HG03097 (cell line): ENCODE results near the gene CSPG5.

Experiments used
- ATAC-seq: cut with Tn5 transposase; IDR thresholded peaks from one replicate; pipeline ENCODE4 v1.9.1; 2021; ENCODE audit not compliant: unreplicated experiment, low FRiP score

The CSPG5 gene

DNA sequence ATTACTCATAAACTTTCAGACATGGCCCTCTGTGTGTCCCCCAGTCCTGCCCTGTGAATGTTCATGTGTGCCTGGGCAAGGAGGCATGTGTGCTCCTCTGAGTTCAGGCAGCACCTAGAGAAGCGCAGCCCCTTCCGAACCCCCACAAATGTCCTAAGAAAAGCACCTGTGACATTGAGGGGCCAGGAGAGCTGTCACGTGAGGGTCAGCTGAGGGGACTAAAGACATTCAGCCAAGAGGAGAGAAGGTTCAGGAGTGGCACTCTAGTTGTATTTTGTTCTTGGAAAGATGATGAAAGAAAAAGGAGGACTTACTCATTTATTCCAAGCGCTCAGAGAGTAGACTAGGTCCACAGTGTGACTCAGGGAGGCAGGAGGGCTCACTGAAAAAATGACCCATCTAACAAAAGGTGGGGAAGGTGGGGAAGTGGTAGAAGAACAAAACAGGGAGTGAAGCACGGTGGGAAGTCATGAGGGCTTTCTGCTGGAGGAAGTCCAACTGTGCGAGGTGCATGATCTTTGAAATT, 37.0 kb downstream of the CSPG5 start:
- ATAC-seq, result no peak

DNA sequence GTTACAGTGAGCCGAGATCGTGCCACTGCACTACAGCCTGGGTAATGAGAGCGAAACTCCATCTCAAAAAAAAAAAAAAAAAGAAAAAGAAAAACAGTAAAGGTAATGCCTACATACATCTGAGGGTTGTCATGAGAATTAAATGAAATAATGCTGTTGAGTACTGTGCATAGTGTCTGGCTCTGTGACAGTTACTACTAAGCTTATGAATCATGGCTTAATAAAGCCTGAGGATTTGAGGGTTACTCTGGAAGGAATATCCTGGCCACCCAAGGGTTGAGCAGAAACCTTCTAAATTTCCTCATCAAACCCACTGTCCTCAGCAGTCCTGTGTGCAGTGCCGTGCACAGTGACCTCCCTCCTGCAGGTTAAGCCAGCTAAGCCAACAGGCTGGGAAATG, 38.4 kb downstream of the CSPG5 start:
- no peak for ATAC-seq

DNA sequence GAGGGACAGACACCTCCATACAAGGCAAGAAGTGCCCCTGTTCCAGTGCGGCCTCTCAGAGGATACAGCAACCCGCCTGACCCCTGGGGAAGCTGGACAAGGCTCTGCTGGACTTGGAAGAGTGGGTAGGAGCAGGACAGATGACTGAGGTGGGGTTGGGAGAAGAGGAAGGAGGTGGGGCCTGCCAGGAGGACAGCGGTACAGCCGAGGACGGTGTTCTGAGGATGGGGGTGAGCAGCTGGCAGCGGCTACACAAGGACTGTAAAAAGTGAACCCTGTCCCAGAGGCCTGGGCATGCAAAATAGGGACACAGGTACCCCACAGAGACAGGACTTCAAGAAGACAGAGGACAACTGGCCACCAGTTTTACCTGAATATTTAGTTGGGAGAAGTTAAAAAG, 41.7 kb downstream of the CSPG5 start:
- ATAC-seq, result no peak

DNA sequence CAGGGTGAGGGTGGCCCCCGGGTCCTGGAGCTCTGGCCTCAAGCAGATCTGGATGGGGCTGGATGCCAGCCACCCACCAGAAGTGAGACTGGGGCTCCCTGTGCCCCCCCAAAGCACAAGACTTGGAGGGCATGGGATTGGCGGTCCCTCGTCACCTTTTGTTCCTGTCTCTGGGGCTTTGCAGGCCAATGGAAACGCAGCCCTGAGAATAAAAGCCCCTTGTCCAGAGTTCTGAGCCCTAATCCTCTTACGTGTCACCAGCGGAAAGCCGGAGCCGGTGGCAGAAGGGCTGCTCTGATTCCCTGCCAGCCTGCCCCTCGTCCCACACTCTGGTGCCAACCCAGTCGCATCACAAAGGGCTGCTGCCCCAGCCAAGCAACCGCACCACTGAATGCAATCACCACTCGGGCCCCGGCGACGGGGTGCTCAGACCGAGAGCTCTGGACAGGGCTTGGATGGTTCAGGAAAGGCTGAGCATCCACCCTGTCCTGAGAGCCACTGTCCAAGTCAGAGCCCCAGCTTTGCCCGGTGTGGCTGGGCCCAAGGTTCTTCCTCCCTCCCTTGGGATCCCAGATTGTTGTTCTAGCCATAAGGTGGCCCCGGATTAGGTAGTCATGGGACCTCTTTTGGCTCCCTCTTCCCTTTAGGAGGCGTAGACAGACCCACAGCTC, 42.3 kb downstream of the CSPG5 start:
- ATAC-seq, result no peak

DNA sequence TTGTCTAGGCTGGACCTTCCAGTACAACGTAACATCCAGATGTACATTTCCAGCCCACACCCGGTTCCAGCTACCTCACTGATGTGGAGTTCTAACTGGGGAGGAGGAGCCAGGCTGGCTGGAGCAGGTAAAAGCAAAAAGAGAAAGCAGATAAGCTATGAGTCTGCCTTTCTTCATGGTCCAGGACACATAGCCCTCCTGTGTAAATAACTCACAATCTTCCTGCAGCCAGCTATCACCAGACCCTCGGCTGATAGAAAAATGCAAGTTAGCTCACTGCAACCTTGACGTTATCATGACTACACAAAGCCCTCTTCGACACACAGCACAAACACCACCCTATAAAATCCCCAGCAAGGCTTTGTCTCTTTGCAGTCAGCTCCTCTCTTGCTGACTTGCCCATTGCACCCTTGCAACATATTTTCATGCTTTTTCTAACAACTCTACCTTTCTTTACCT, 44.6 kb downstream of the CSPG5 start:
- ATAC-seq, result no peak

DNA sequence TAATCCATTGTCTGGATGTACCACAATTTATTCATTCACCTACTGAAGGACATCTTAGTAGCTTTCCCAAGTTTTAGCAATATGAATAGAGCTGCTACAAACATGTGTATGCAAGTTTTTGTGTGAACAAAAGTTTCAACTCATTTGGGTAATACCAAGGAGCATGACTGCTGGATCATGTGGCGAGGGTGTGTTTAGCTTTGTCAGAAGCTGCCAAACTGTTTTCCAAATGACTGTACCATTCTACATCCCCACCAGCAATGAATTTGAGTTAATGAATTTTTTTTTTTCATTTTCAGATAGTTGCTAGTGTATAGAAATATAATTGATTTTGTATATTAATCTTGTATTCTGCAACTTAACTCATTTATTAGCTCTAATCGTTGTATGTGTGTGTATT, 45.2 kb downstream of the CSPG5 start:
- no peak for ATAC-seq

DNA sequence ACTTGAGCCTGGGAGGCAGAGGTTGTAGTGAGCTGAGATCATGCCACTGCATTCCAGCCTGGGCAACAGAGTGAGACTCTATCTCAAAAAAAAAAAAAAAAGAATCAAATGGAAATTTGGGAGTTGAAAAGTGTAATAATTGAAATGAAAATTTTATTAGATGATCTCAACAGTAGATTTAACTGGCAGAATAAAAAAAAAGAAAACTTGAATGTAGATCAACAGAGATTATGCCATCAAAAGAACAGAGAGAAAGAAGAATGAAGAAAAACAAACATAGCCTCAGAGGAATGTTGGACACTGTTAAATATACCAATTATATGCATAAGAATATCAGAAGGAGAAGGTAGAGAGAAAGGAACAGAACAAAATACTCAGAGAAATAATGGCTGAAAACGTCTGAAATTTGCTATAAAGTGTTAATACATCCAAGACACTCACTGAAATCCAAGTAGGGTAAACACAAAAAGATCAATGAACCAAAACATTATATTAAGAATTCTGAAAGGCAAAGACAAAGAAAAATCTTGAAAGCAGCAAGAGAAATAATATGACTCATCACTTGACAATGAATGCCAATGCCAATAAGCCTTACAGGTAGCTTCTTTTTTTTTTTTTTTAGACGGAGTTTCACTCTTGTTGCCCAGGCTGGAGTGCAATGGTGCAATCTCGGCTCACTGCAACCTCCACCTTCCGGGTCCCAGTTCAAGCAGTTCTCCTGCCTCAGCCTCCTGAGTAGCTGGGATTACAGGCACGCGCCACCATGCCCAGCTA, 50.5 kb downstream of the CSPG5 start:
- no peak for ATAC-seq

DNA sequence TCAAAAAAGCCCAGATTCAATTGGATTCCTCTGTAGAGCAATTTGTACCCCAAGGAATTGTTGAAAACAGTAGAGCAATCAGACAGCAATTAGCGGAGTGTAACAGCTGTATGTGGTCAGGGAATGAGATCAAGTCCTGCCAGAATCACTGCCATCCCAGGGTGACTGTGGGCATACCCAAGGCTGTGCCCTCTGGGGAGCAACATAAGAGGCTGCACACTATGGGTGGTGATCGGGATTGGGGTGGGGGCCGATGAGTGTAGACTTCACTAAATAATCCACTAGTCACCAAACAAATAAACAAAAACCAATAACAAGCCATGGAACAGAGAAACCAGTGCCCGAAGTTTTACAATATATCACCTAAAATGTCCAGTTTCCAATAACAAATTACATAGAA, 53.0 kb downstream of the CSPG5 start:
- no peak for ATAC-seq

DNA sequence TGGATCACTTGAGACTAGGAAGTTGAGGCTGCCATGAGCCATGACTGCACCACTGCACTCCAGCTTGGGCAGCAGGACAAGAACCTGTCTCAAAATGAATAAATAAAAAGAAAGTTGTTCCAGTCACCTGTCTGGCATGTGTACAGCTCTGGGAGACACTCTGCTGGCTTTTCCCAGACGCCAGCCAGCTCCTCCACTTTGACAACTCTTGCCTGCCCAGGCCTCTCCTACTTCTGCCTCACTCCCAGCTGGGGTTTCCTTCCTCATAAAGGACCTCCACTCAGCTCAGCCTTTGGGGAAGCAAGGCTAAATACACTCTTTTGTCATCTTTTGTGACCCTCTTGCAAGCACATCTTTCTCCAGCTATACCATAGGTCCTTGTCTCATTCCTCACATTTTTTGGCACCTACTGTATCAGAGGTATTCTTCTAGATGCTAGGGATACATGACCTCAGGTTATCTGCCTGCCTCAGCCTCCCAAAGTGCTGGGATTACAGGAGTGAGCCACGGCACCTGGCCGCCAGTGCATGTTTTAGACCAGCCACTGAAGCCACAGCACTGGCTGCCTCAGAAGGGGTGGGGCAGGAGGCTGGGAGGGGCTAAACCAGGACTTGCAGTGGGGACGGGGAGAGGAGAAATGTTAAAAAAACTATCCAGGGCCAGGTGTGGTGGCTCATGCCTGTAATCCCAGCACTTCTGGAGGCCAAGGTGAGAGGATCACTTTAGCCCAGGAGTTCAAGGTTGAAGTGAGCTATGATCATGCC, 55.2 kb downstream of the CSPG5 start:
- ATAC-seq, result no peak

DNA sequence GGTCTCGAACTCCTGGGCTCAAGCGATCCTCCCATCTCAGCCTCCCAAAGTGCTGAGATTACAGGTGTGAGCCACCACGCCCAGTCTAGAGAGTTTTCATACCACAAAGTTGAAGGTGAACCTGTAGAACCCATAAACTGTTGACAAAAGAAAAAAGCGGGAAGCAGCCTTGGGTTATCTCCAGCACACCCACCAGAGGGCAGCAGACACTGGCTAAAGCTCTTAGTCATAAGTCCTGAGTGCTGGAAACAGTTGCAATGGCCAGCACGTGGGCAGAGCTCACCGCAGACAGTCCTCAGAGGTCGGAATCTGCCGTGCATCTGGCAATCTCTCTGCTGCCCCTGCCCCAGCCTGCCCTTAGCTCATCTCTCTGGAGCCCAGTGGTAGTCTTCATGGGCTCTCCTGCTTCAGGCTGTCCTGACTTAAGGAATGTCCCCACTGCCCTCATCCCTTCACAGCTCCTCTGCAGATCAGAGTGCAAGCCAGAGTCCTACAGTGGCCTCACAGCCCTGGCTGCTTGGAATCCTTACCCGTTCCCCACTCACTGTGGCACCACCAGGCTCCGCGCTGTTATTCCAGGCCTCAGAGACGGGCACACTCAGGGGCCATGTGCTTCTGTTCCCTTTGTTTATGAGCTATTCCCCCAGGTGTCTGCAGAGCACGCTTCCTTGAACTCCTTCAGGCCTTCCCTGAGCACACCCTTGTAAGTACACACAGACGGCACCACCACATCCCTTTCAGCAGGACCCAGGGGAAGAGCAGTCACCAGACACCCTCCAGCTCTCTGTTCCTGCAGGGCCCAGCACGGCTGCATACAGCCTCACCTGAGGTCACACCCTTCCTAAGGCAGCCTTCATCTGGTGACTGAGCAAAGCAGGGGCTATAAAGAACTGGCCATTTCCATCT, 56.3 kb downstream of the CSPG5 start:
- ATAC-seq, result peak; percentile 65

DNA sequence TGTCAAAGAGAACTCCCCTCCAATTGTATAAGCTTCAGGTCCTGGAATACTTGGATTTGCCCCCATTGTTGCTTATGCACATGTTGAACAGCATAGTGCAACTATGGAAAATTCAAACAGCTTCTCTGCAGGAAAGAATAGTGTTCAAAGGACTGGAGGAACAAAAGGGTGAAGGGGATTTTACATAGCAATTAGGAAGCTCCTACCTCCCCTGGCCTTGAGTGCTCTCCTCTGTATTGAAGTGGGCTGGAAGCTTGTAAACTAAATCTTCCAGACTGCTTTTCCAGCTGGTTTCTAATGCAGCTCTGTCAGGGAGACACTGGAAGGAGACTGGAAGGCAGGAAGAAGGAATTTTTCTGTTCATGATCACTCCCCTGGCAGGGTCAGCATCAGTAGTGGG, 57.9 kb downstream of the CSPG5 start:
- ATAC-seq, result no peak

DNA sequence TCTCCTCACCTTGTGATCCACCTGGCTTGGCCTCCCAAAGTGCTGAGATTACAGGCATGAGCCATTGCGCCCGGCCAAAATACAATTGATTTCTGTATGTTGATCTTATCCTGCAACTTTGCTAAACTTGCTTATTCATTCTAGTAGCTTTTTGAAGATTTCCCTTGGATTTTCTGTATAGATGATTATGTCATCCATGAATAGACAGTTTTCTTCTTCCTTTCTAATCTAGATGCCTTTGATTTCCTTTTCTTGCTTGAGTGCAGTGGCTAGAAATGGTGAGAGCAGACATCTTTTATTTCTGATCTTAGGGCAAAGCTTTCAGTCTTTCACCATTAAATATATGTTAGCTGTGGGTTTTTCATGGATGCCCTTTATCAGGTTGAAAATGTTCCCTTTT, 60.7 kb downstream of the CSPG5 start:
- ATAC-seq, result no peak

DNA sequence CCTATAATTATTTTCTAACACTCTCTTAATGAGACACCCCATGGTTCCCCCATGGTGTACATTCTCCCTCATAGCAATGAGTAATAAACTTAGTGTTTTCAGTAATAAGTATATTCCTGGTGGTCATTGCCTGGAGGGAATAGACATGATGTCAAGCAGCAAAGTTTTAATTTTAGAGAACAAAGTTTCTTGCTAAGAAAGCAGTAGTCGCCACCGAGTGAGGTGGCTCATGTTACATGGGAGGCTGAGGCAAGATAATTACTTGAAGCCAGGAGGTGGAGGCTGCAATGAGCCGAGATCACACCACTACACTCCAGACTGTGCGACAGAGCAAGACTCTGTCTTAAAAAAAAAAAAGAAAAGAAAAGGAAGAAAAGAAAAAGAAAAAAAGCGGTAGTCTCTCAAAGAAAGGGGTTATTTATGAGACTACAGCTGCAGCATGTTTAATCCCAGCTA, 62.8 kb downstream of the CSPG5 start:
- ATAC-seq, result no peak

DNA sequence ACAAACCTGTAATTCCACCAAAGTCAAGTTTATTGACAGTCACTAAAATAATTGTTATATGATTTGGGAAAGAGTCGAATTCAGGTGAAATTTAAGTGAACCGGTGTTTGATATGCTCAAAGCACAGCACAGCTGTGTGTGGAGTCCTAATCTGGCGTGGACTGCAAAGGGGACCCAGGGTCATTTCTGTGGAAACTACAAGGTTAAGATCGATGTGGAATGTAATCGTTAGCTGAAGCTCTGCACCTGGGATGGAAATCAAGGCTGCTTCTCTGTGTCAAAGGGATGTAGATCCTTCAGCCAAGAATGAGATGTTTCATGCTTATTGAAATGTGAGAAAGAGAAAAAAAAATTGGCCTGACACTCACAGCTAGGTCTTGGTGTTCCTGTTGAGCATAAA, 63.6 kb downstream of the CSPG5 start:
- no peak for ATAC-seq

DNA sequence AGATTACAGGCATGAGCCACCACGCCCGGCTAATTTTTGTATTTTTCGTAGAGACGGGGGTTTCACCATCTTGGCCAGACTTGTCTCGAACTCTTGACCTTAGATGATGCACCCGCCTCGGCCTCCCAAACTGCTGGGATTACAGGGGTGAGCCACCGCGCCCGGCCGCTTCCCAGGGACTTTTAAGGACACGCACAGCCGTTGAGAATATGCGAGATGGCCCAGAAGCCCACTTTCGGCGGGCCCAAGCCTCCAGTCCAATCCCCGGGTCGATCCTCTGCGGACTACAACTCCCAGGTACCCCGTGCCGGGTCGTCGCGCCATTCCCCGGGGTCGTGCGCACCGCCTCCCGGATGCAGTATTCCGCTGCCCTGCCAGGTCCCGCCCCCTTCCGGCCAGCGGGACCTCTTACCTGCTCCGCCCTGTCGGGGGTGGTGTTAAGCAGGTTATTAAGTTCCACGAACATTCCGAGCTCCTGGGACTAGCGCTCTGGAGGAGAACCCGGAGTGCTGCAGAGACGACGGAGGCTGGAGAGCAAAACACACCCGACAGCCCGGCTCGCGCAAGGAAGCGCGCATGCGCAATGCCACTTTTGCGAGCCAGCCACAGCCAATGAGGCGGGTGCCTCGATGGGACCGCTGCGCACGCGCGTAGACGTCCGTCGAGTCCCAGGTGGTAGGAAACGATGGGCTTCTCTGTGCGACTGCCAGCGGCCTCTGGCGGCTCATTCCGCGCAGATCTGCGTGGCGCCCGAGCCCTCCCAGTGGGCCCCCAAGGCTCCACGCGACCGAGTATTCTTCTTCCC, 65.3 kb downstream of the CSPG5 start, which contains the start of gene ELP6:
Gene ELP6, minus strand, starts transcription at position 588 of the 805 bp plus-strand sequence. Its CDS starts 122 bp downstream, at position 466.
- ATAC-seq, result peak; percentile 89

DNA sequence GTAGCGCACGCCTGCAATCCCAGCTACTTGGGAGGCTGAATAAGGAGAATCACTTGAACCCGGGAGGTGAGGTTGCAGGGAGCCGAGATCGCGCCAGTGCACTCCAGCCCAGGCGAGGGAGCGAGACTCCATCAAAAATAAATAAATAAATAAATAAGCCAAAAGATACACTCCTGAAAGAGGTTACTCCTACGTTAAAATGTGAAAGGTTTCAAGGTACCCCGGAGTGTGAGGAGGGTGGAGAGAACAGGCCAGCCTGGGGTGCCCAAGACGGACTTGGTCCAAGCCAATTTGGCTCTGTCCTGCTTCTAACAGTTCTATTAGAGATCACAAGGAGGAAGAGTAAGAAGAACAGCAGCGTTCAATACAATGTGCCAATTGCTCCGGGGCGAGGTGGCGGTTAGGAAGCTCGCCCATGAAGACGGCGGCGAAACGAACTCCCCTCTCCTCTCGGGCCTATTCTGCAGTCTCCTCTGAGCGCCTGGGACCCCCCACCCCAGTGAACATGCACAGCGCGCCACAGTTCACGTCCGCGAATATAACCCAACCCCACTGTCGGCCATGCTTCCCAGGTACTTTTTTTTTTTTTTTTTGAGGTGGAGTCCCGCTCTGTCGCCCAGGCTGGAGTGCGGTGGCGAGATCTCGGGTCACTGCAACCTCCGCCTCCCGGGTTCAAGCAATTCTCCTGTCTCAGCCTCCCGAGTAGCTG, 66.1 kb downstream of the CSPG5 start:
- no peak for ATAC-seq
